IPS DF 4.7 (cell line): ENCODE measurements around the gene TEKT5.

Experiments
- DNase-seq: peaks from one replicate; pipeline ENCODE4 v3.0.0-alpha.2; 2013; ENCODE audit warnings: low spot score; ENCODE audit errors: extremely low read depth

Gene TEKT5

GRCh38 chr16:10611825-10612342 is 82.8 kb downstream of the TEKT5 start:
- no peak for DNase-seq

GRCh38 chr16:10610499-10611184 is 84.1 kb downstream of the TEKT5 start:
- no peak for DNase-seq

DNA sequence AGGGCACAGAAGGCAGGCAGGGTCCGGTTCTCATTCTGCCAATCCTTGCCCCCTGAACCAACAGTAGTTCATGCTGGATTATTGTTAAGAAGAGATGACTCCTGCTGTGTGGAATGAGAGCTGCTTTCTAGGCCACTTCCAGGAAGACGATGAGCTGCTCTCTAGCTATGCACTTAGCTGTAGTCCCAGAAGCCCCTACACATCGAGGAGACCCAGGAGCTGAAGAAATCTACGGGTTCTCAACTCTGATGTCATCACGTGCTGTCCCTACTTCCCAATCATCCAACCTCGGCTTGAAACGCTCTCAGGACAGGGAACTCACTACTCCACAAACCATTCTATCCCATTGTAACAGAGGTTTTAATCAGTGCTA is 85.3 kb downstream of the TEKT5 start:
- no peak for DNase-seq

- no peak for DNase-seq
These were observed 85.9 kb downstream of the TEKT5 start for GRCh38 chr16:10608687-10609401.

DNA sequence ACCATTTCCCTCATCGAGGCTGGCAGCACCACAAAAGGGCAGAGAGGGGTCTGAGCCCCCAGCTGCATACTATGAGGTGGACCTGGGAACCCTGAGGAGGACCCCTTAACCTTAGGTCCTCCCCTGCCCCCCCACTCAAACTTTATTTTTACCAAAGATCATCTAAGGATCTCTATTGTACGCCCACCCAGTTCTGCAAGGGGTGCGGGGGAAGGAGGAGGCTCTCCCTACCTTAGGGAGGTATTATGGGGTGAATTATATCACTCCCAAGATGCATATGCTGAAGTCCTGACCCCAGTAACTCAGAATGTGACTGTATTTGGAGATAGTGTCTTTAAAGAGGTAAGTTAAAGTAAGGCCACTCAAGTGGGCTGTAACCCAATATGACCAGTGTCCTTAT is 87.6 kb downstream of the TEKT5 start:
- DNase-seq: no peak

- DNase-seq: no peak
These were observed 88.1 kb downstream of the TEKT5 start for GRCh38 chr16:10606607-10607006.

- no peak for DNase-seq
These were observed 89.1 kb downstream of the TEKT5 start for GRCh38 chr16:10605636-10606035.

DNA sequence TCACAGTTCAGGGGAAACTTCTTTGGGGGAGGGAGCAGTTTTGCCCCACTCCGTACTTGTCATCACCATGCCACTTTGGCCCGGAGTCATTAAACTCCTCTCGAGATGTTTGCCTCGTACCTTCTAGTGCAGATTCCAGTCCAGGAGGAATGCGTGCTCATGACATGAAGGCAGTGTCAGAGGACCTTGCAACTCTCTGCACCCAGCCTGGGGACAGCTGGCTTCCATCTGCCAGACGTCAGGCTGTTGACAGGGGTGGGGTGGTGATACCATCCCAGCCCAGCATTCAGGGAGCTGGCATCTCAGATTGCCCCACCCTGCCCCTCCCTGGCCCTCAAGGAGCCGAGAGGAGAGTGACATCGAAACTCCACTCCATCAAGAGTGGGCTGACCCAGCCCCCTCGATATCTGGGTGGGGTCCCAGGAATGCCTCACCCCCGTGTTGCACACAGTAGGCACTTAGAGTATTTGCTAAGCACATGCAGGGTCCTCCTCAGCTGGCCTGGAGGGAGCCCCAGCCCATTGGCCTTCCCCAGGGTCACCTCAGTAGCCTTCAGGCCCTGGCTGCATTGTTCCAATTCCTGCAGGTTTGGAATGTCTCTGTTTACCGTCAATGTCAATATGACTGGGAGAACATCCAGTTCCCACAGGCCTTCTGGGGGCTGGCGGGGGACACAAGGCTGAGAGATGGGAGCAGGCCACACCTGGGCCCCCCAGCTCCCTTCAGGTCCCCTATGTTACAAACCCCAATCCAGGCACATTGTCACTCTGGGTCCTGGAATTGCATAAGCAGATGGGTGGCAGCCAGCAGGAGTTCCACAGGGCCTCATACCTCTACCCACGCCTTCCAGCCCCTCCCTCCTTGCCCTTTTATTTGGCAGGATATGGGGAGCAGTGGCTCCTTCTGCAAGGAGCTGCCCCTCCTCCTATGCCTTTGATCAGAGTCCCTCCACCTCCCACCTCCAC is 93.0 kb downstream of the TEKT5 start:
- DNase-seq: no peak

- no peak for DNase-seq
These were observed 93.8 kb downstream of the TEKT5 start for GRCh38 chr16:10600782-10601443.

GRCh38 chr16:10599626-10600025 is 95.1 kb downstream of the TEKT5 start:
- no peak for DNase-seq

GRCh38 chr16:10598157-10598556 is 96.6 kb downstream of the TEKT5 start:
- no peak for DNase-seq

DNA sequence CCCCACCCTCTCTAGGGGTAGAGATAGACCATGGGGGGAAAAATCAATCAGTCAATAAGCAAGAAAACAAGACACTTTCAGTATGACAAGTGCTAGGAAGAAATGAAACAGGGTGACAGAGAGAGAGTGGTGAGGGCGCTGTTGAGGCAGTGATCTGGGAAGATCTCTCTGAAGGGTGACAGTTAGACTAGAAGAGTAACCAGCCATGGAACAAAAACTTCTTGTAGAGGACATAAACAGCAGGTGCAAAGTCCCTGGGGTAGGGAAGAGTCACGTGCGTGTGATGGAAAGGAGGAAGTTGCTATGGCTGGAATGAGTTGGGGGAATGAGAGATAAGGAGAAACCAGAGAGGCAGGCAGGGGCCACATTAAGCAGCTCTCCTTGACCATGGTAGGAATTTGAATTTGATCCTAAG is 97.5 kb downstream of the TEKT5 start:
- DNase-seq: no peak

GRCh38 chr16:10594312-10594950 is 100.3 kb downstream of the TEKT5 start:
- no peak for DNase-seq

GRCh38 chr16:10592611-10593010 is 102.1 kb downstream of the TEKT5 start:
- no peak for DNase-seq

- no peak for DNase-seq
These were observed 104.4 kb downstream of the TEKT5 start for GRCh38 chr16:10590342-10590741.

DNA sequence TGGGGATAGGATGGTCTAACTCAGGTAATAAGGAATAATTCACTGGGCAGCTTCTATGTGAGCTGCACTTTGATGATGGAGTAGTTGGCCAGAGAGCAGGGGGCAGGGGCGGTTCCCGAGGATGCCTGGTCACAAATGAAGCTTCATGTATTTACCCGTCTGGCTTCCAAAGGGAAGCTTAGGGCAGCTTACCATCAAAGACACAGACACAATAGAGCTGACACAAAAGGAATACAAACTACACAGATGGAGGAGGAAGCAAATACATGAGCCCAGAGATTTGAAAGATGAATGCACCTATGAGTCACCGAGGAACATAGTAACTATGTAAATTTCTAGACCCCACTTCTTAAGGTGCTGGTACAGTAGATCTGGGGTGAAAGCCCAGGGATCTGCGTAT is 105.6 kb downstream of the TEKT5 start:
- no peak for DNase-seq

DNA sequence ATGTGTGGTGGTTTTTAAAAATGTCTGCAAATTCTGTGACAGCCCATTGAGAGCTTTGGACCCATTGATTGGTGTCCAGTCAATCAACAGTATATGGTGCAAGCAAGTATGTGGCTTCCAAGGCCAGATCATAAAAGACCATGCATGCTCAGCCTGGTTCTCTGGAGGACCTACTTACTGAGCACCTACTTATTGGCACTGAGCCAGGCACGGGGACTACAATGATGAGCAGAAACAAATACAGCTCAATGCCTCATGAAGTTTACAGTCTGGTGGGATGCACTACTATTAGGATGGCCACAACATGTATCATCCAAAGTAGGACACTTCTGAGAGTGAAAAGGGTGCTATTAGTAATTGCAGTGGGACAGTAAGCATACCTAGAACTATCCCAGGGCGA is 107.1 kb downstream of the TEKT5 start:
- no peak for DNase-seq

GRCh38 chr16:10584981-10585438 is 109.7 kb downstream of the TEKT5 start:
- no peak for DNase-seq

DNA sequence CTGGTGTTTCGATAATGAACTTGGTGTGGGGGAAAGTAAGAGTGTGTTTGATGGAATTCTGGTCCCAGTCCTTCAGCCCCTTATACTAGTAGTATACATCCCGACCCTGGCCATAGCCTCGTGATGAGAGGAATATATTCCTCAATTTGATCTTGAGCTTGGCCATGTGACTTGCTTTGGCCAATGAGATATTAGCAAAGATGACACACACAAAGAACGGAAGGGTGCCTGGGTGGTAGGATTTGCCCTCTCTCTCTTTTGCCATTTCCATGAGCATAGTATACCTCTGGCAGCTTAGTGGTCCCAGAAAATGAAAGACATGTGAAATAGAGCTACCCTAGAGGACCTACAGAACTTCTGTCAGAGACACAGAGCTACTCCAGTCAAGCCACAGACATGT is 111.5 kb downstream of the TEKT5 start:
- DNase-seq: no peak

DNA sequence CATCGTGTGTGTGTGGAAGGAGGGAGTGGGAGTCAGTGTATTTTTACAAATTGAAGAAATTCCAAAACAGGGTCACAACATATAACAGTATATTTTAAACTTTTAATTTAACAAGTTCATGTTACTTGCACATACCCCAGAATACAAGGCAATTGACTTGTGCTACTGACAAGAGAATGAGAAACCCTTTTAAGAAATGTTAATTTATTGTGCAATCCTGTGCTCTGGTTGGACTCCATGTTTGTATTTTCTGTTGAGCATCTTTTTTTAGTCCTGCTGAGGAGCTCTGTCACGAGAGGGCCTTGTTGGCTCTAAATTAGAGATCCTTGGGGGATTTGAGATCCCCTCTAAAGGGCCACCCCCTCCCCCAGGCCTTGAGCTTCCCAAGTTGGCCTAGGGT is 113.2 kb downstream of the TEKT5 start:
- DNase-seq: no peak

GRCh38 chr16:10580883-10581247 is 113.9 kb downstream of the TEKT5 start:
- DNase-seq: no peak
